Measurements from ENCODE around the gene PCED1B.

The PCED1B gene

GRCh38 chr12:47249719-47250357, 170.4 kb downstream of the PCED1B start (continued):
- TF ChIP-seq, protein P1, sequence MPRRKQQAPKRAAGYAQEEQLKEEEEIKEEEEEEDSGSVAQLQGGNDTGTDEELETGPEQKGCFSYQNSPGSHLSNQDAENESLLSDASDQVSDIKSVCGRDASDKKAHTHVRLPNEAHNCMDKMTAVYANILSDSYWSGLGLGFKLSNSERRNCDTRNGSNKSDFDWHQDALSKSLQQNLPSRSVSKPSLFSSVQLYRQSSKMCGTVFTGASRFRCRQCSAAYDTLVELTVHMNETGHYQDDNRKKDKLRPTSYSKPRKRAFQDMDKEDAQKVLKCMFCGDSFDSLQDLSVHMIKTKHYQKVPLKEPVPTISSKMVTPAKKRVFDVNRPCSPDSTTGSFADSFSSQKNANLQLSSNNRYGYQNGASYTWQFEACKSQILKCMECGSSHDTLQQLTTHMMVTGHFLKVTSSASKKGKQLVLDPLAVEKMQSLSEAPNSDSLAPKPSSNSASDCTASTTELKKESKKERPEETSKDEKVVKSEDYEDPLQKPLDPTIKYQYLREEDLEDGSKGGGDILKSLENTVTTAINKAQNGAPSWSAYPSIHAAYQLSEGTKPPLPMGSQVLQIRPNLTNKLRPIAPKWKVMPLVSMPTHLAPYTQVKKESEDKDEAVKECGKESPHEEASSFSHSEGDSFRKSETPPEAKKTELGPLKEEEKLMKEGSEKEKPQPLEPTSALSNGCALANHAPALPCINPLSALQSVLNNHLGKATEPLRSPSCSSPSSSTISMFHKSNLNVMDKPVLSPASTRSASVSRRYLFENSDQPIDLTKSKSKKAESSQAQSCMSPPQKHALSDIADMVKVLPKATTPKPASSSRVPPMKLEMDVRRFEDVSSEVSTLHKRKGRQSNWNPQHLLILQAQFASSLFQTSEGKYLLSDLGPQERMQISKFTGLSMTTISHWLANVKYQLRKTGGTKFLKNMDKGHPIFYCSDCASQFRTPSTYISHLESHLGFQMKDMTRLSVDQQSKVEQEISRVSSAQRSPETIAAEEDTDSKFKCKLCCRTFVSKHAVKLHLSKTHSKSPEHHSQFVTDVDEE (CRISPR knock-in tag; IDR thresholded peaks at IDR 0.05) = no peak
- no peak for TF ChIP-seq BACH2 (CRISPR knock-in tag; IDR thresholded peaks at IDR 0.05; ENCODE audit: borderline replicate concordance)

DNA sequence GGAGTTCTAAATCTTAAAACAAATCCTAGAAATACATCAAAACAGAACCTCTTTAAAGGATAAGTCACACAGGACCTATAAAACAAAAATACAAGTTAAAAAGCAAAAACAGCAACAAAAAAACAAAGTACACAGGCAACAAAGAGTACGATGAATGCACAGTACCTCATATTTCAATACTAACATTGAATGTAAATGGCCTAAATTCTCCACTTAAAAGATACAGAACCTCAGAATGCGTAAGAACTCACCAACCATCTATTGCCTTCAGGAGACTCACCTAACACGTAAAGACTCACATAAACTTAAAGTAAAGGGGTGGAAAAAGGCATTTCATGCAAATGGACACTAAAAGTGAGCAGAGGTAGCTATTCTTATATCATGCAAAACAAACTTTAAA, 172.5 kb downstream of the PCED1B start:
- no peak for ATAC-seq
- TF ChIP-seq ZFP30 (CRISPR knock-in tag; IDR thresholded peaks at IDR 0.05) (no peak), TOX (CRISPR knock-in tag; IDR thresholded peaks at IDR 0.05; ENCODE audit: borderline replicate concordance) (no peak), ZFP3 (CRISPR knock-in tag; IDR thresholded peaks at IDR 0.05) (no peak), ZC3H10 (CRISPR knock-in tag; IDR thresholded peaks at IDR 0.05) (no peak), POU6F1 (CRISPR knock-in tag; IDR thresholded peaks at IDR 0.05; ENCODE audit: borderline replicate concordance, low read depth) (no peak), SNAI2 (CRISPR knock-in tag; IDR thresholded peaks at IDR 0.05) (no peak), ESRRG (CRISPR knock-in tag; IDR thresholded peaks at IDR 0.05) (no peak)
- TF ChIP-seq, protein P2, sequence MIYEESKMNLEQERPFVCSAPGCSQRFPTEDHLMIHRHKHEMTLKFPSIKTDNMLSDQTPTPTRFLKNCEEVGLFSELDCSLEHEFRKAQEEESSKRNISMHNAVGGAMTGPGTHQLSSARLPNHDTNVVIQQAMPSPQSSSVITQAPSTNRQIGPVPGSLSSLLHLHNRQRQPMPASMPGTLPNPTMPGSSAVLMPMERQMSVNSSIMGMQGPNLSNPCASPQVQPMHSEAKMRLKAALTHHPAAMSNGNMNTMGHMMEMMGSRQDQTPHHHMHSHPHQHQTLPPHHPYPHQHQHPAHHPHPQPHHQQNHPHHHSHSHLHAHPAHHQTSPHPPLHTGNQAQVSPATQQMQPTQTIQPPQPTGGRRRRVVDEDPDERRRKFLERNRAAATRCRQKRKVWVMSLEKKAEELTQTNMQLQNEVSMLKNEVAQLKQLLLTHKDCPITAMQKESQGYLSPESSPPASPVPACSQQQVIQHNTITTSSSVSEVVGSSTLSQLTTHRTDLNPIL (CRISPR knock-in tag; IDR thresholded peaks at IDR 0.05; ENCODE audit: low read depth) = no peak
- TF ChIP-seq, protein P1 (CRISPR knock-in tag; IDR thresholded peaks at IDR 0.05) = no peak

- ATAC-seq = no peak
- TF ChIP-seq ZNF8 (CRISPR knock-in tag; IDR thresholded peaks at IDR 0.05) (no peak), TOX (CRISPR knock-in tag; IDR thresholded peaks at IDR 0.05; ENCODE audit: borderline replicate concordance) (no peak), PPARA (CRISPR knock-in tag; IDR thresholded peaks at IDR 0.05; ENCODE audit: borderline replicate concordance) (no peak), GLIS3 (CRISPR knock-in tag; IDR thresholded peaks at IDR 0.05) (no peak), ARNTL (CRISPR knock-in tag; IDR thresholded peaks at IDR 0.05; ENCODE audit: borderline replicate concordance, low read depth) (no peak), ISL1 (CRISPR knock-in tag; IDR thresholded peaks at IDR 0.05) (no peak), RARB (CRISPR knock-in tag; IDR thresholded peaks at IDR 0.05) (no peak), ZNF70 (CRISPR knock-in tag; IDR thresholded peaks at IDR 0.05) (no peak), ZC3H10 (CRISPR knock-in tag; IDR thresholded peaks at IDR 0.05) (no peak), OSR1 (CRISPR knock-in tag; IDR thresholded peaks at IDR 0.05) (no peak)
- TF ChIP-seq, protein P1 (CRISPR knock-in tag; IDR thresholded peaks at IDR 0.05) = no peak
- TF ChIP-seq, protein P3, sequence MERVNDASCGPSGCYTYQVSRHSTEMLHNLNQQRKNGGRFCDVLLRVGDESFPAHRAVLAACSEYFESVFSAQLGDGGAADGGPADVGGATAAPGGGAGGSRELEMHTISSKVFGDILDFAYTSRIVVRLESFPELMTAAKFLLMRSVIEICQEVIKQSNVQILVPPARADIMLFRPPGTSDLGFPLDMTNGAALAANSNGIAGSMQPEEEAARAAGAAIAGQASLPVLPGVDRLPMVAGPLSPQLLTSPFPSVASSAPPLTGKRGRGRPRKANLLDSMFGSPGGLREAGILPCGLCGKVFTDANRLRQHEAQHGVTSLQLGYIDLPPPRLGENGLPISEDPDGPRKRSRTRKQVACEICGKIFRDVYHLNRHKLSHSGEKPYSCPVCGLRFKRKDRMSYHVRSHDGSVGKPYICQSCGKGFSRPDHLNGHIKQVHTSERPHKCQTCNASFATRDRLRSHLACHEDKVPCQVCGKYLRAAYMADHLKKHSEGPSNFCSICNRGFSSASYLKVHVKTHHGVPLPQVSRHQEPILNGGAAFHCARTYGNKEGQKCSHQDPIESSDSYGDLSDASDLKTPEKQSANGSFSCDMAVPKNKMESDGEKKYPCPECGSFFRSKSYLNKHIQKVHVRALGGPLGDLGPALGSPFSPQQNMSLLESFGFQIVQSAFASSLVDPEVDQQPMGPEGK (CRISPR knock-in tag; IDR thresholded peaks at IDR 0.05; ENCODE audit: borderline replicate concordance) = no peak
Observed at GRCh38 chr12:47264951-47265350, 185.5 kb downstream of the PCED1B start.
